Transverse colon (tissue), 4 donors: ENCODE results near the gene BMERB1. TPM values are rescaled to one million over a fixed set of nuclear protein-coding genes. Genes with fewer than 3 reads are reported as not detected.
A peak's percentile ranks its signal among the peaks of the same experiment; 100 is the strongest.

Experiments
- DNase-seq: peaks from one replicate; pipeline ENCODE4 v3.0.0-alpha.2; 2019
- H3K27ac ChIP-seq, 4 donors: fragments of 200-600 bp; sonication (generic); 2 replicates each; pipeline ENCODE4 v1.5.1; 2016 to 2018; ENCODE audit warnings: inconsistent platforms in 4 of 4
- H3K27me3 ChIP-seq: fragments of 200-600 bp; sonication (generic); 2 replicates; pipeline ENCODE4 v1.5.1; 2017; ENCODE audit warnings: inconsistent platforms
- H3K36me3 ChIP-seq, 4 donors: fragments of 200-600 bp; sonication (generic); 2 replicates each; pipeline ENCODE4 v1.5.1; 2017 to 2019; ENCODE audit warnings: inconsistent platforms in 4 of 4
- H3K4me1 ChIP-seq, 4 donors: fragments of 200-600 bp; sonication (generic); 2 replicates each; pipeline ENCODE4 v1.5.1; 2017 to 2020; ENCODE audit warnings: inconsistent platforms in 4 of 4
- H3K4me3 ChIP-seq, 4 donors: fragments of 200-600 bp; sonication (generic); 1 replicate in 1 of 4; 2 replicates in 3 of 4; pipeline versions ENCODE4 v1.5.1 to v1.6.1; 2017 to 2019; ENCODE audit warnings: inconsistent platforms in 4 of 4
- H3K9me3 ChIP-seq, 2 donors: fragments of 200-600 bp; sonication (generic); 2 replicates each; pipeline ENCODE4 v1.5.1; 2017 to 2019; ENCODE audit warnings: inconsistent platforms in 2 of 2
- EP300 ChIP-seq: sonication (generic); formaldehyde crosslinking; IDR thresholded peaks from one replicate; pipeline ENCODE4 v1.6.1; 2017; ENCODE audit warnings: antibody characterized with exemption, low read depth
- POLR2A ChIP-seq: fragments of 450-650 bp; IDR thresholded peaks from one replicate; pipeline ENCODE4 v1.6.1; 2016; ENCODE audit warnings: antibody characterized with exemption, mild to moderate bottlenecking, moderate library complexity
- POLR2AphosphoS5 ChIP-seq, 3 donors: sonication (generic); formaldehyde crosslinking; IDR thresholded peaks; one replicate each; pipeline ENCODE4 v1.6.1; 2016; ENCODE audit warnings: antibody characterized with exemption in 3 of 3
- WGBS, 2 donors: methylation state at CpG; one replicate each; pipeline ENCODE4 v1.1.5; 2018; ENCODE audit warnings: low coverage in 1 of 2; 5-methylcytosine and 5-hydroxymethylcytosine counted together
- in situ Hi-C, 4 donors: fragments of 200-750 bp; cut with MboI; loops; one replicate each; pipeline versions ENCODE4 v1.15.0 to v1.15.1; 2017; ENCODE audit warnings: low sequenced_read_pairs in 3 of 4, low pct_ligation_motif_present in 1 of 4, low pct_unique_long_range_greater_than_20kb in 1 of 4
- intact Hi-C: fragments of 100-400 bp; cut with DNase I; formaldehyde crosslinking; loops from one replicate; pipeline ENCODE4 v1.15.1; 2023; ENCODE audit warnings: low total_unique reads
- total RNA-seq, 4 donors: library from RNA; depleted of rRNA; stranded (reverse); fragments of >200 nt; gene quantifications; one replicate each; pipeline ENCODE4 v1.1.0, GENCODE V29; 2016
- TF ChIP-seq, protein P1 (sequence below), 5 experiments: fragments of 200-600 bp in 3 of 5; fragments of 450-650 bp in 2 of 5; sonication (generic) in 3 of 5; IDR thresholded peaks; 1 replicate in 2 of 5; 2 replicates in 3 of 5; pipeline ENCODE4 v1.5.1; 2016 to 2017; ENCODE audit warnings: antibody characterized with exemption in 5 of 5, inconsistent platforms in 3 of 5, mild to moderate bottlenecking in 2 of 5, moderate library complexity in 1 of 5

BMERB1 gene
- total RNA-seq, 4 donors from 2014 or later, result 8.6 to 65.1 (median 14.1) TPM

- Histone ChIP-seq H3K27ac (peak overlapping the region; percentile 40 to 72 (median 68)), H3K36me3 (no peaks in the 10 kb centered on the region), H3K4me1 (peaks cover 5 to 21% (median 6%) of the 10 kb centered on the region in 4 donors), H3K4me3 (no peak overlapping the region), H3K9me3 (no peaks in the 10 kb centered on the region), H3K27me3 (no peaks in the 10 kb centered on the region)
- WGBS, 2 donors, result 62 to 67% methylated on average over 1 to 3 of the region's 3 CpGs
- no peak for DNase-seq
- TF ChIP-seq POLR2AphosphoS5 (IDR thresholded peaks at IDR 0.05) (no peak), POLR2A (no peak), EP300 (no peak)
- TF ChIP-seq, protein P1, sequence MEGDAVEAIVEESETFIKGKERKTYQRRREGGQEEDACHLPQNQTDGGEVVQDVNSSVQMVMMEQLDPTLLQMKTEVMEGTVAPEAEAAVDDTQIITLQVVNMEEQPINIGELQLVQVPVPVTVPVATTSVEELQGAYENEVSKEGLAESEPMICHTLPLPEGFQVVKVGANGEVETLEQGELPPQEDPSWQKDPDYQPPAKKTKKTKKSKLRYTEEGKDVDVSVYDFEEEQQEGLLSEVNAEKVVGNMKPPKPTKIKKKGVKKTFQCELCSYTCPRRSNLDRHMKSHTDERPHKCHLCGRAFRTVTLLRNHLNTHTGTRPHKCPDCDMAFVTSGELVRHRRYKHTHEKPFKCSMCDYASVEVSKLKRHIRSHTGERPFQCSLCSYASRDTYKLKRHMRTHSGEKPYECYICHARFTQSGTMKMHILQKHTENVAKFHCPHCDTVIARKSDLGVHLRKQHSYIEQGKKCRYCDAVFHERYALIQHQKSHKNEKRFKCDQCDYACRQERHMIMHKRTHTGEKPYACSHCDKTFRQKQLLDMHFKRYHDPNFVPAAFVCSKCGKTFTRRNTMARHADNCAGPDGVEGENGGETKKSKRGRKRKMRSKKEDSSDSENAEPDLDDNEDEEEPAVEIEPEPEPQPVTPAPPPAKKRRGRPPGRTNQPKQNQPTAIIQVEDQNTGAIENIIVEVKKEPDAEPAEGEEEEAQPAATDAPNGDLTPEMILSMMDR (IDR thresholded peaks at IDR 0.05), result no peak
- in situ Hi-C loops, result no loop called here
- intact Hi-C loops, result no loop called here
These were observed 54.6 kb downstream of the BMERB1 start for GRCh38 chr16:15489016-15489415.

GRCh38 chr16:15490123-15490711, 55.8 kb downstream of the BMERB1 start:
- Histone ChIP-seq H3K36me3 (no peaks in the 10 kb centered on the region), H3K9me3 (no peaks in the 10 kb centered on the region), H3K4me3 (no peak overlapping the region), H3K27me3 (no peaks in the 10 kb centered on the region), H3K4me1 (peaks cover 5 to 21% (median 6%) of the 10 kb centered on the region in 4 donors), H3K27ac (peak overlapping the region; percentile 55 to 75 (median 63))
- TF ChIP-seq POLR2AphosphoS5 (IDR thresholded peaks at IDR 0.05) (no peak), POLR2A (no peak), EP300 (no peak)
- TF ChIP-seq, protein P1 (IDR thresholded peaks at IDR 0.05), result no peak
- in situ Hi-C loops (no loop called here), intact Hi-C loops (no loop called here)
- no peak for DNase-seq
- 98 to 100% methylated on average over 4 to 5 of the region's 5 CpGs for WGBS, 2 donors

- Histone ChIP-seq H3K4me3 (no peak overlapping the region), H3K9me3 (no peaks in the 10 kb centered on the region), H3K27me3 (no peaks in the 10 kb centered on the region), H3K36me3 (no peaks in the 10 kb centered on the region), H3K27ac (no peak overlapping the region), H3K4me1 (peaks cover 5 to 21% (median 6%) of the 10 kb centered on the region in 4 donors)
- in situ Hi-C loops (no loop called here), intact Hi-C loops (no loop called here)
- 86 to 92% methylated on average over 4 of the region's 4 CpGs for WGBS, 2 donors
- TF ChIP-seq POLR2A (no peak), EP300 (no peak), POLR2AphosphoS5 (IDR thresholded peaks at IDR 0.05) (no peak)
- TF ChIP-seq, protein P1 (IDR thresholded peaks at IDR 0.05), result no peak
- no peak for DNase-seq
These were observed 57.0 kb downstream of the BMERB1 start for GRCh38 chr16:15491411-15491810.

DNA sequence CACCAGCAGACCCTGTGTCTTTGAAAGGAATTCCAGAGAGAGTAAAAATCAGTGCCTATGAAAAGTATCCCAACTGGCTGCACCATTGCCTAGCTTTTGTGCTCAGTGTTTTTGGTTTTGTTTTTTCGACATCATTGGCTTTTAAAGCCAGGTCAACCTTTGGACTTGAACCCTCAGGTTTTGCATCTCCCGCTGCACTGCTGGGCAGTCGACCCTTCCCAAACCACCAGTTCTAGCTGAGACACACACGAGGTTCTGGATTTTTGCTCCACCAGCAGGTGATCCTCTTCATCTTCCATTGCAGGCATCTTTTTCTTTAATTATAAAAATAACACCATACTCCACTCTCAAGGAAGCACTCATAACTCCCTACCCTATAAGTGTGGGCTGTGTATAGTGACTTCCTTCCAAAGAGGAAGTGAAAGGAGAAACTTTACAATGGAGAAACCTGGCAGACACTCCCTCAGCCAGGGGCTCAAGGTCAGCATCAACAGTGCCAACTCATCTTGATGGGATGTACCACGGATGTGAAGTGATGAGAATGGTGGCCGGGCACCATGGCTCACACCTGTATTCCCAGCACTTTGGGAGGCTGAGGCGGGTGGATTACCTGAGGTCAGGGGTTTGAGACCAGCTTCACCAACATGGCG, 57.8 kb downstream of the BMERB1 start:
- TF ChIP-seq POLR2AphosphoS5 (IDR thresholded peaks at IDR 0.05), result no peak
- TF ChIP-seq, protein P1 (IDR thresholded peaks at IDR 0.05), result no peak
- TF ChIP-seq EP300, result no peak
- in situ Hi-C loops (no loop called here), intact Hi-C loops (no loop called here)
- no peak overlapping the region for H3K4me3 ChIP-seq
- H3K4me1 ChIP-seq, result peaks cover 5 to 21% (median 6%) of the 10 kb centered on the region in 4 donors
- WGBS, 2 donors, result 60 to 70% methylated on average over 3 to 8 of the region's 8 CpGs
- no peaks in the 10 kb centered on the region for H3K27me3 ChIP-seq
- no peaks in the 10 kb centered on the region for H3K36me3 ChIP-seq
- no peak for DNase-seq
- H3K27ac ChIP-seq, result peak overlapping the region in 1 of 4 donors; percentile 55
- no peaks in the 10 kb centered on the region for H3K9me3 ChIP-seq
